Neutrophil (primary cell): ENCODE data around the gene ZBTB7A.

Source experiments
- H3K27ac ChIP-seq: fragments of 200-600 bp; sonication (generic); 2 replicates; pipeline ENCODE4 v1.5.1; 2016; ENCODE audit warnings: mild to moderate bottlenecking, moderate library complexity
- H3K27me3 ChIP-seq: fragments of 200-600 bp; sonication (generic); 2 replicates; pipeline ENCODE4 v1.6.0; 2016; ENCODE audit warnings: mild to moderate bottlenecking
- H3K36me3 ChIP-seq: fragments of 200-600 bp; sonication (generic); 2 replicates; pipeline ENCODE4 v1.5.1; 2017
- H3K4me1 ChIP-seq, 2 experiments: fragments of 200-600 bp in 1 of 2; sonication (generic) in 1 of 2; 1 replicate in 1 of 2; 2 replicates in 1 of 2; pipeline versions ENCODE4 v1.5.1 to v1.6.1; 2013 to 2016; ENCODE audit warnings: low read depth in 1 of 2, low read length in 1 of 2, mild to moderate bottlenecking in 1 of 2, moderate library complexity in 1 of 2; ENCODE audit not compliant: control insufficient read depth in 1 of 2, insufficient read depth in 1 of 2
- H3K4me3 ChIP-seq, 2 experiments: fragments of 200-600 bp in 1 of 2; sonication (generic) in 1 of 2; 1 replicate in 1 of 2; 2 replicates in 1 of 2; pipeline ENCODE4 v1.5.1; 2013 to 2016; ENCODE audit warnings: low read depth in 1 of 2, low read length in 1 of 2, mild to moderate bottlenecking in 1 of 2, moderate library complexity in 1 of 2
- H3K9me3 ChIP-seq: fragments of 200-600 bp; sonication (generic); 2 replicates; pipeline ENCODE4 v1.5.1; 2016
- CTCF ChIP-seq: fragments of 200-600 bp; sonication (generic); IDR thresholded peaks from 2 replicates; pipeline ENCODE4 v1.5.1; 2016; ENCODE audit warnings: antibody characterized with exemption

Gene ZBTB7A

GRCh38 chr19:4086411-4086867 is 19.7 kb upstream of the ZBTB7A start:
- H3K4me1 ChIP-seq: peaks cover 38 to 55% of the 10 kb centered on the region in 2 experiments
- H3K4me3 ChIP-seq: no peak overlapping the region
- no peaks in the 10 kb centered on the region for H3K9me3 ChIP-seq
- TF ChIP-seq CTCF: no peak
- H3K27ac ChIP-seq: no peak overlapping the region
- H3K27me3 ChIP-seq: no peaks in the 10 kb centered on the region
- peaks cover 17% of the 10 kb centered on the region for H3K36me3 ChIP-seq

DNA sequence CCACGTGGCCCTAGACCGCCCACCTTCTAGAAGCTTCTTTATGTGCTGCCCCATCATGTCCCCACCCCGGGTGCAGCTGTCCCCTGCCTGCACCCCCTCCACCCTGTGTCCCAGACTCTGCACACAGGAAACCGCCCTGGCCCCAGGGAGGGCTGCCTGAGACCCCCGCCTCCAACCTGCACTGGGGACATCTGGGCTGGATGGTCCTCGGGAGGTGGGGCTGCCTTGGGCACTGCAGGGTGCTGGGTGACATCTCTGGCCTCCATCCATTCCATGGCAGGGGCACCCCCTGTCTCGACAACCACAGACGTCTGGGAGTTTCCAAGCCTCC is 17.8 kb upstream of the ZBTB7A start:
- Histone ChIP-seq H3K27ac (peak overlapping the region; percentile 76), H3K4me1 (peaks cover 34 to 53% of the 10 kb centered on the region in 2 experiments), H3K4me3 (peak overlapping the region; percentile 51 to 53), H3K36me3 (peaks cover under 1% of the 10 kb centered on the region), H3K27me3 (no peaks in the 10 kb centered on the region), H3K9me3 (no peaks in the 10 kb centered on the region)
- no peak for TF ChIP-seq CTCF

DNA sequence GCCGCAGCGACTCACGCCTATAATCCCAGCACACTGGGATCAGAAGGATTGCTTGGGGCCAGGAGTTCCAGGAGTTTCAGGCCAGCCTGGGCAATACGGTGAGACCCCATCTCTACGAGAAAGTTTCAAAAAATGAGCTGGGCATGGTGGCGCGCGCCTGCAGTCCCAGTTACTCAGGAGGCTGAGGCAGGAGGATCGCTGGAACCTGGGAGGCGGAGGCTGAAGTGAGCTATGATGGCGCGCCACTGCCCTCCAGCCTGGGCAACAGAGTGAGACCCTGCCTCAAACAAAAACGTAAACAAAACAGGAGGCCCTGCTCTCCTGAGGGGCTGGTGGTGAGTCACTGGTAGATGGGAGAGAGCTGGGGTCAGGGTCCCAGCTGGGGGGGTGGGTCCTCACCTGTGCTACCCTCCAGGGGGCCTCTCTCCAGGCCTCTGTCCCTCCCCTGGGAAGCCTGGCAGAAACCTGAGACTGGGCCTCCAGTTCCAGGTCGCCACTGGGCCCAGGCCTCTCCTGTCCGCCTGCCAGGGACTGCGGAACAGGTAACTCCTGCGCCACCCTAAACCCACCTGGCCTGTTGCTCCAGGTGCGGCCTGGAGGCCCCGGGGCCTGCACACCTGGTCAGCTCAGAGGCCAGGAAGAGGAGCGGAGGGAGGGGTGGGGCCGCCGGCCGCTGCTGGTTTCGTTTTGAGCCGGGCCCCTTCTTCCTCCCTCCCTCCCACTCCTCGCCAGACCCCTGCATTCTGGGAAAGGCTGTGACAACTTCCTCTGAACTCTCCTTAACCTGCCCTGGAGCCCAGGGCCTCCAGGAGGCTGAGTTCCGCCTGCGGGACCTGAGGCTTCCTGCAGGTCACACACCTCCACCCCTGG is 17.2 kb upstream of the ZBTB7A start:
- H3K9me3 ChIP-seq: no peaks in the 10 kb centered on the region
- peak overlapping the region; percentile 76 for H3K27ac ChIP-seq
- no peaks in the 10 kb centered on the region for H3K36me3 ChIP-seq
- no peak for TF ChIP-seq CTCF
- H3K4me3 ChIP-seq: peak overlapping the region; percentile 51 to 53
- H3K4me1 ChIP-seq: peaks cover 28 to 47% of the 10 kb centered on the region in 2 experiments
- no peaks in the 10 kb centered on the region for H3K27me3 ChIP-seq

GRCh38 chr19:4082172-4082571 is 15.5 kb upstream of the ZBTB7A start:
- TF ChIP-seq CTCF: no peak
- Histone ChIP-seq H3K36me3 (no peaks in the 10 kb centered on the region), H3K27me3 (no peaks in the 10 kb centered on the region), H3K4me1 (peaks cover 40 to 50% of the 10 kb centered on the region in 2 experiments), H3K9me3 (no peaks in the 10 kb centered on the region), H3K27ac (peak overlapping the region; percentile 78), H3K4me3 (no peak overlapping the region)

GRCh38 chr19:4081441-4082129 is 14.9 kb upstream of the ZBTB7A start:
- Histone ChIP-seq H3K4me1 (peaks cover 46 to 53% of the 10 kb centered on the region in 2 experiments), H3K27ac (peak overlapping the region; percentile 78)
- no peak for TF ChIP-seq CTCF

More at GRCh38 chr19:4081441-4082129, 14.9 kb upstream of the ZBTB7A start:
- no peaks in the 10 kb centered on the region for H3K27me3 ChIP-seq
- no peak overlapping the region for H3K4me3 ChIP-seq
- no peaks in the 10 kb centered on the region for H3K36me3 ChIP-seq
- H3K9me3 ChIP-seq: no peaks in the 10 kb centered on the region
